Neural cell (in vitro differentiated cells): Measurements from ENCODE around the gene STAT2.

Experiments used
- CTCF ChIP-seq: fragments of 450-650 bp; IDR thresholded peaks from 2 replicates; pipeline ENCODE4 v1.5.1; 2014; ENCODE audit warnings: antibody characterized with exemption, mild to moderate bottlenecking, moderate library complexity; ENCODE audit not compliant: poor library complexity, severe bottlenecking
- RAD21 ChIP-seq: fragments of 450-650 bp; conservative IDR thresholded peaks from 2 replicates; pipeline ENCODE4 v1.6.1; 2014; ENCODE audit warnings: antibody characterized with exemption, mild to moderate bottlenecking, moderate library complexity

DNA sequence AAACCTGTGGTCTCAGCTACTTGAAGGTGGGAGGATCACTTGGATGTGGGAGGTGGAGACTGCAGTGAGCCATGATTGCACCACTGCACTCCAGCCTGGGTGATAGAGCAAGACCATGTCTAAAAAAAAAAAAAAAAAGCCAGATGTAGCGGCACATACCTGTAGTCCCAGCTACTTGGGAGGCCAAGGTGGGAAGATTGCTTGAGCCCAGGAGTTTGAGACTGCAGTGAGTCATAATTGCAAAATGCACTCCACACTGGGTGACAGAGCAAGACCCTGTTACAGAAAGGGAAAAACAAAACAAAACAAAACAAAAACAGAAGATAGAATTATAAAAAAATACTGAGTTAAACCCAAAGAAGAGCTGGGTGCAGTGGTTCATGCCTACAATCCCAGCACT, 31.8 kb upstream of the STAT2 start:
- TF ChIP-seq RAD21 (no peak), CTCF (no peak)
